HG02623 (cell line): ENCODE measurements around the gene FAM20C.
"Not testable (repeated sequence)": the region's sequence is repeated elsewhere in the genome, so short reads cannot be mapped to it uniquely, and the experiment has no call there.

Experiments
- ATAC-seq: cut with Tn5 transposase; IDR thresholded peaks from one replicate; pipeline ENCODE4 v1.9.1; 2021; ENCODE audit warnings: moderate library complexity; ENCODE audit not compliant: unreplicated experiment

FAM20C gene

DNA sequence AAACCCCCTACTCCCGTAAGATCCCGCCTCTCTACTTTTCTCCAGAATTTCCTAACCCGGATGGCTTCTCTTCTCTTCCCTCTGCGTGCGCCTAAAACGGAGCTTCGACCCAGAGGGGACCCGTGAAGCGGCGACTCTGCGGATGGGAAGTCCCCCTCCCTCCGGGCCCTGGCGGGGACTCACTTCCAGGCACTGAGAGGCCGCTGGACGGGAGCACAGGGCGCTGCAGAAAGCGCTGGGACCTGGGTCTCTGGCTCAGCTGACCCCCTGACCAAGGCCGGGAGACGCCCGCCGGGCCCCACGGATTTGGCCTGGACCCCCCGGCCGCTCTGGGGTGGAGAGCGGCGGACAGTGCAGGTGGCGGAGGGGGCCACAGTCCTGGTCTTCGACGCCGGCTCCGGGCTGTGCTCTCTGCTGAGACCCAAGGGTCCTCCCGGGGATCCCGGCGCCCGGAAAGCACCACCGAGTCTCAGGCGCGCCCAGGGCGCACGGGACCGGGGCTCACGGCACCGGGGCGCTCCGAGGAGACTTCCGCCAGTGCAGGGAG is 96.9 kb downstream of the FAM20C start:
- ATAC-seq = no peak

DNA sequence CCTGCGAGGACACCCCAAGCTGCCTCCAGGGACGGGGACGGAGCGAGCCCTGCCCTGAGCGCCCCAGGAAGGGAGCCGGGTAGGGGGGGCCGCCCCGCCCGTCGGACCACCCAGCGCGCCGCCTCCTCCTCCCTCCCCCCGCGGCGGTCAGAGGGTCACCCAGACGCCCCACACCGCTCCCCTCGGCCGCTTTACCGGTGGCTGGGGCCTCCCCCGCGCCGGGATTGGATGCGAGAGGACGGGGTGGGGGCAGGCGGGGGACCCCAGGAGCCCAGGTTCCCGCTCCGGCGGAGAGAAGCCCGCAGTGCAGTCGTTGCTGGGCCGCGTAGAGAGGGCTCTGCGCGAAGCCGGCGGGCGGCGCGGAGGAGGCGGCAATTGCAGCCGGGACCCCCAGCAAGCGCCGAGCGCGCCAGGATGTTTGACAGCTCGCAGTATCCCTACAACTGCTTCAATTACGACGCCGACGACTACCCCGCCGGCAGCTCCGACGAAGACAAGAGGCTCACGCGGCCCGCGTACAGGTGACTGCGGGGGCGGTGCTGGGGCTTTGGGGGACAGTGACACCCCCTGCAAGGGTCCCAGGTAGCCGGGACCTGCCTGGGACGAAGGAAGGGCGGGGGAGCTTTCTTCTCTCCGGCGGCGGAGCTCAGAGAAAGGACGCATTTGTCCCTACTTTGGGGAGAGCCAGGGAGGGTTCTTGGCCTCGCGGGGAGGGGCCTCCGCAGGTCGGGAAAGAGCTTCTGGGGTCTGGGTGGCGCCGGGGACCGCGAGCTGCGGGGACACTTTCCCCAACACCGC is 97.6 kb downstream of the FAM20C start, which contains the start of gene FOXL3:
Gene FOXL3 (plus strand): TSS at position 415 of the 798 bp plus-strand sequence. CDS start 0 bp downstream, at position 415.
- ATAC-seq = no peak

GRCh38 chr7:290554-291372 is 98.4 kb downstream of the FAM20C start:
- no peak for ATAC-seq

GRCh38 chr7:291373-292092 is 99.2 kb downstream of the FAM20C start:
- no peak for ATAC-seq

DNA sequence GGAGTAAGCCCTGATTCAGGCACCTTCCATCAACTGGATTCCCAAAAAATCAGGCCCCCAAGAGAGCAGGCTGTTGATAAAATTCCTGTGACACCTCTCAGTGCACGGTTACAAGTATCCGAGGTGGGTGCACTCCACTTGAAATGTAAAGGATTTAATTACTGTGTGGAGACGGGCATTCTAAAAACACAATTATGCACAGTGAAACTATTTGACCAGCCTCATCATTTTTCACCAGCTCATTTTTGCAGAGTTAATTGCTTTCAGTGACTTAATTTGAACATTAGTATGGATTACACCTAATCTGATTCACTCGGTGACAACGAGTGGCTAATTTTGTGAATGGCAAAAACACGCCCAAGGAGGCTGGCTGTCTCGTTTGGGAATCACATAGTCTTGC is 99.9 kb downstream of the FAM20C start:
- ATAC-seq = no peak

- ATAC-seq = no peak
These were observed 100.5 kb downstream of the FAM20C start for GRCh38 chr7:292826-293225.

GRCh38 chr7:293681-294439 is 101.5 kb downstream of the FAM20C start:
- ATAC-seq = no peak

- no peak for ATAC-seq
These were observed 102.2 kb downstream of the FAM20C start for GRCh38 chr7:294440-295154.

DNA sequence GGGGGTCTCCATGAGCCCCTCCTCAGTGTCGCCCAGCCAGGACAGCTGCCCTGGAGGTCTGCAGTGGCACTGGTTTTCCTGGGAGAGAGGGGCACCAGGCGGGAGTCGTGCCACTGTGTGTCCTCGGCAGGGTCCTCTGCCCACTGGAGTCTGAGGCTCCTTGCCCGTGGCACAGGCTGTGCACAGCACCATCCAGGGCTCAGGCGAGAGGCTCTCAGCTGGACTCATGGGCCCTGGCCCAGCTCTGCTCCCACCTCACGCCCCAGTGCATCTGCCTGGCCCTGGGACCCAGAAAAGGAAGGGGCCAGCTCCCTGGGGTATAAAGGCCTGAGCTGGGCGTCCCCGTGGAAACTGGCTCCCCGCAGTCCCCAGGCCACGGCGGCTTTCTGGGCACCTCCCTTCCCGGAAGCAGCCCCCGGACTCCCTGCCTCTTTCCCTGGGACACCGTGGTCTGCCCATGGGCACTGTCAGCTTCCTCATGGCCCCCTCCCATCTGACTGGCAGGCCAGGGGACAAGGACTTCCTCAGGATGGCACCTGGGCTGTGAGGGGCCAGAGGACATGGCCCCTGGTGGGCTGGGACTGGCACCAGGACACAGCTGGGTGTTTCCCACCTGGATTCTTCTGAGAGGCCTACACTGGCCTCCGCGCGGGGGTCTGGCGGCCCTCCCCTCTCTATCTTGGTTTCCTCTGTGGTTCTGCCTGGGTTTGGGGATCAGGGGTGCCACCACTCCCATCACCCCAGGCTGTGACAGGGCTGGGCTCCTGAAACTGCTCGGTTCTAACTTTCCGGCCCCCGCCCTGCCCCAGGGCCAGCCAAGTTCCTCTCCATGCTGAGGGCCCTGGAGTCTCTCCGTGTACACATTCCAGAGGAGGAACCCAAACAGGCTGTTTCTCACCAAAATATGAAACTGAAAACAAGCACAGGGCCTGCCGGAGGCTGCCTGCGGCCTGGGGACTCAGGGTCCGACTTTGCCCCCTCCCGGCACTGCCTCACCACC is 103.1 kb downstream of the FAM20C start:
- ATAC-seq = no peak

DNA sequence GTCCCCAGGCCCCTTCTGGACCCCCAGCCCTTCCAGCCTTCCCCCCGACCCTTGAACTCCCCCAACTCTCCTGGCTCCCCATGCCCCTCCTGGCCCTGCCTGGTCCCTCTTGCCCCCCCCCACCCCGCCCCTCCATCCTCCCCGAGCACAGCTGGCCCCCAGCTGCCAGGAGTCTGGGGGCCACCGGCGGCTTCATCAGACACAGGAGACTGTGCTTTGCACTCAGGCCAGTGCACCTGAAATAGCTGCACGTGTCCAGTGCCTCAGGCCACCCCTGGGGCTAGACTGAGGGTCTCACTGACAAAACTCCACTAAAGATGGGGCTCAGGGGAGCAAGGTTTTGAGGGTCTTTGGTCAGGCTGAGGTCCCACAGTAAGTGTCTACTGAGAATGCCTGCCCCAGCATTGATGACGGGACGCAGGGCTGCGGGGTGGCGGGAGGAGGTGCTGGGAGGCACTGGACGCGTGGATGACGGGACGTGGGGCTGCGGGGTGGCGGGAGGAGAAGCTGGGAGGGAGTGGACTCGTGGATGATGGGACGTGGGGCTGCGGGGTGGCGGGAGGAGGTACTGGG is 104.1 kb downstream of the FAM20C start:
- no peak for ATAC-seq

GRCh38 chr7:297141-297540 is 104.8 kb downstream of the FAM20C start:
- not testable (repeated sequence) for ATAC-seq

GRCh38 chr7:297611-298374 is 105.4 kb downstream of the FAM20C start:
- no peak for ATAC-seq

- ATAC-seq = no peak
These were observed 106.0 kb downstream of the FAM20C start for GRCh38 chr7:298375-298702.

- no peak for ATAC-seq
These were observed 106.4 kb downstream of the FAM20C start for GRCh38 chr7:298743-299142.

DNA sequence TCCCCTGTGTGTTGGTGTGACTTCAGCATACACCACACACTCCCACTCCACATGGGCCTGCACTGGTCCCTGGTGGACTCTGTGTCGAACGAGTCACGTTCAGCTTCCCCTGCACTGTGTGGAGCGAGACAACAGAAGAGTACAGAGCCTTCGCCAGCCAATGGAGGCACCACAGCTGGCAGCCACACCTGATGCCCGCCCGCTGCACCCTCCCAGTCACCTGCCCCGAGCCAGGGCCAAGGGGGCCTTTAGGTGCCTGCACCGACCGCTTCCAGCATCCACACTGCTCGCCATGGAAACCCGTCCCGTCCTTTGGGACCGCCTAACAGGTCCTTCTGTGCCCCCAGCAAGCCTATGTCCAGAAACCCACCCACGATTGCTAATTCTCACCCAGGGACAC is 106.8 kb downstream of the FAM20C start:
- ATAC-seq = no peak

DNA sequence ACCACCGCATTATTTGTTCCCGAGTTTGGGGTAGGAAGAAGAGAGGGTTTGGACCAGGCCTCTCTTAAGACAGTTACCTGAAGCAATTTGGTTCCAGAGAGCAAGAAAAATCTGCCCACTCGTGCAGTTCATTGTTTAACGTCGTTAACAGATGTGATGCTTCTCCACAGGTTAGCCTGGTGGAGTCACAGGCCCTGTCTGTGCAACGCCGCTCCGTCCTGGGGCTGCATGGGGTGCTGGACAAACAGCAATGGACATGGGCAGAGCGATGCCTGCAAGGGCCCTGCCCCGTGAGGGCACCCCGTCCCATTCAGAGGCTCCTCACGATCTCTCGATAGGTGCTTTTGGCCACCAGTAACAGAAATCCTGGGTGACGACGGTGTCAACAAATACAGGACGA is 107.3 kb downstream of the FAM20C start:
- no peak for ATAC-seq

DNA sequence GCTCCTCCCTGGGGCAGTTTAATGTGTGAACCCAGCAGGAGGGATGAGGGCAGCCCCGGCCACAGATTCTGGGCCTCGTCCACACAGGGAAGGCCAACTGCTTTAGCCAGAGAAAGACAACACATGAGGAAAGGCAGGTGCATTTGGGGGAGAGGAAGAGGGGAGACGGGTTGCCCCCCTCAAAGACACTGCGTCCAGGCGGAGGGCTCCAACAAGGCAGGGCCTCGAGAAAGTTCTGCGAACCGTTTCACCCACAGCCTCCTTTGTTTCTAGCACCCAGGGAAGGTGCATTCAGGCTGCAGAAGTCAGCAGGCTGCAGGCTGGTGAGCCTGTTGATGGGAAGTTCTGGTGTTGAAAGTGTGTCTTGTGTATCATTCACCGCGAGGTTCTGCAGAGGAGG is 107.7 kb downstream of the FAM20C start:
- ATAC-seq = no peak
